HepG2 (cell line): Measurements from ENCODE around the gene GALNT1. TPM values are rescaled to one million over a fixed set of nuclear protein-coding genes. Genes with fewer than 3 reads are reported as not detected.

Experiments used
- ATAC-seq: fragments of 200-7000 bp; cut with Tn5 transposase; 3 replicates; pipeline ENCODE4 v1.9.1; 2020; ENCODE audit warnings: mild to moderate bottlenecking, moderate library complexity
- BruUV-seq: library from RNA; stranded (reverse); fragments of 400-500 nt; replicated peaks from 2 replicates; lab custom pipeline; 2021; lab: Mats Ljungman, UMichigan
- CTCF ChIA-PET: fragments of 300-600 bp; formaldehyde crosslinking; extraction: SDS; loops from one replicate; lab custom pipeline; 2021; ENCODE audit warnings: low total read pairs, inconsistent platforms, low intra/inter-chr PET ratio; lab: Yijun Ruan, JAX
- POLR2A ChIA-PET: fragments of 350-600 bp; sonication (Branson Sonifier 250); formaldehyde crosslinking; loops from one replicate; lab custom pipeline; 2020; ENCODE audit warnings: antibody characterized with exemption, inconsistent platforms; lab: Yijun Ruan, JAX
- DNase-seq: peaks from one replicate; pipeline ENCODE4 v3.0.0-alpha.2; 2015; ENCODE audit warnings: low spot score
- FAIRE-seq: peaks from 3 replicates; lab custom pipeline; 2011; peaks lifted over from hg19 to GRCh38; lab: Jason Lieb, UNC
- H2AFZ ChIP-seq: one replicate; pipeline ENCODE4 v1.6.1; 2011; ENCODE audit warnings: low read length, inconsistent platforms
- H3K27ac ChIP-seq: fragments of 300-600 bp; 3 replicates; pipeline ENCODE4 v1.8.0; 2011; ENCODE audit warnings: mixed run types, mild to moderate bottlenecking, mixed read lengths, low read length, inconsistent platforms; ENCODE audit not compliant: insufficient read depth; ENCODE audit errors: extremely low read length
- H3K27me3 ChIP-seq, 2 experiments: fragments of 200-600 bp in 1 of 2; 2 replicates in 1 of 2; 3 replicates in 1 of 2; pipeline versions ENCODE4 v1.6.0 to v1.8.0; 2011; ENCODE audit warnings: low read length in 2 of 2, mild to moderate bottlenecking in 2 of 2, moderate library complexity in 2 of 2, inconsistent platforms in 1 of 2; ENCODE audit not compliant: insufficient read depth in 2 of 2, control insufficient read depth in 1 of 2
- H3K36me3 ChIP-seq, 2 experiments: fragments of 200-600 bp in 1 of 2; replicated peaks in 1 of 2; 2 replicates in 1 of 2; 3 replicates in 1 of 2; pipeline versions ENCODE4 v1.5.1 to v1.8.0; 2011; ENCODE audit warnings: low read length in 2 of 2, inconsistent platforms in 1 of 2; ENCODE audit not compliant: insufficient read depth in 2 of 2, control insufficient read depth in 1 of 2
- H3K4me1 ChIP-seq: 2 replicates; pipeline ENCODE4 v1.5.1; 2012; ENCODE audit warnings: low read length, inconsistent platforms; ENCODE audit not compliant: insufficient read depth
- H3K4me2 ChIP-seq: 2 replicates; pipeline ENCODE4 v1.6.0; 2011; ENCODE audit warnings: low read depth, low read length, inconsistent platforms
- H3K4me3 ChIP-seq, 3 experiments: fragments of 200-600 bp in 1 of 3; sonication (generic), shearing (Covaris generic) in 1 of 3; replicated peaks in 1 of 3; 2 replicates each; pipeline ENCODE4 v1.5.1; 2011 to 2016; ENCODE audit warnings: low read length in 3 of 3, inconsistent platforms in 2 of 3, low read depth in 2 of 3, mild to moderate bottlenecking in 2 of 3, control low read depth in 1 of 3, mixed read lengths in 1 of 3; ENCODE audit not compliant: insufficient read depth in 1 of 3
- H3K79me2 ChIP-seq: one replicate; pipeline ENCODE4 v1.6.1; 2011; ENCODE audit warnings: low read length, inconsistent platforms; ENCODE audit not compliant: insufficient read depth
- H3K9ac ChIP-seq: 2 replicates; pipeline ENCODE4 v1.6.0; 2011; ENCODE audit warnings: mild to moderate bottlenecking, low read depth, low read length, inconsistent platforms; ENCODE audit not compliant: insufficient read depth
- H3K9me3 ChIP-seq: 2 replicates; pipeline ENCODE4 v1.5.1; 2012; ENCODE audit warnings: mild to moderate bottlenecking, low read length
- H4K20me1 ChIP-seq: 2 replicates; pipeline ENCODE4 v1.6.0; 2011; ENCODE audit warnings: inconsistent platforms, mild to moderate bottlenecking, low read length, moderate library complexity; ENCODE audit not compliant: insufficient read depth
- GLI4 ChIP-seq: sonication (generic); formaldehyde crosslinking; IDR thresholded peaks from 2 replicates; pipeline ENCODE4 v1.5.1; 2020; ENCODE audit warnings: missing genetic modification reagents, mild to moderate bottlenecking, moderate library complexity, borderline replicate concordance
- GTF3A ChIP-seq: sonication (generic); formaldehyde crosslinking; conservative IDR thresholded peaks from 2 replicates; pipeline ENCODE4 v1.4.0; 2020; ENCODE audit warnings: mild to moderate bottlenecking, missing genetic modification reagents
- IRX3 ChIP-seq: sonication (generic); formaldehyde crosslinking; IDR thresholded peaks from 2 replicates; pipeline ENCODE4 v1.8.1; 2023; ENCODE audit warnings: mild to moderate bottlenecking, low read depth, missing genetic modification reagents, borderline replicate concordance
- KDM2A ChIP-seq: sonication (generic); formaldehyde crosslinking; IDR thresholded peaks from 2 replicates; pipeline ENCODE4 v1.4.0; 2020; ENCODE audit warnings: low read depth, missing genetic modification reagents, borderline replicate concordance
- MZF1 ChIP-seq: sonication (generic); formaldehyde crosslinking; IDR thresholded peaks from 2 replicates; pipeline ENCODE4 v1.8.1; 2023; ENCODE audit warnings: mild to moderate bottlenecking, missing genetic modification reagents, borderline replicate concordance
- NFIC ChIP-seq: IDR thresholded peaks from 2 replicates; pipeline ENCODE4 v1.6.1; 2012; ENCODE audit warnings: mild to moderate bottlenecking, low read length, inconsistent platforms
- TRIM24 ChIP-seq: sonication (generic); formaldehyde crosslinking; IDR thresholded peaks from 2 replicates; pipeline ENCODE4 v1.8.0; 2022; ENCODE audit warnings: mild to moderate bottlenecking, missing genetic modification reagents
- ZBTB38 ChIP-seq: sonication (generic); formaldehyde crosslinking; IDR thresholded peaks from 2 replicates; pipeline ENCODE4 v1.5.1; 2020; ENCODE audit warnings: mild to moderate bottlenecking, missing genetic modification reagents
- ZNF510 ChIP-seq: sonication (generic); formaldehyde crosslinking; IDR thresholded peaks from 2 replicates; pipeline ENCODE4 v1.4.0; 2020; ENCODE audit warnings: low read depth, mild to moderate bottlenecking, missing genetic modification reagents
- ZNF572 ChIP-seq: sonication (generic); formaldehyde crosslinking; IDR thresholded peaks from 2 replicates; pipeline ENCODE4 v1.5.1; 2020; ENCODE audit warnings: mild to moderate bottlenecking, missing genetic modification reagents
- ZNF775 ChIP-seq: sonication (generic); formaldehyde crosslinking; IDR thresholded peaks from 2 replicates; pipeline ENCODE4 v1.4.0; 2020; ENCODE audit warnings: missing genetic modification reagents, mild to moderate bottlenecking, moderate library complexity, borderline replicate concordance
- WGBS: methylation state at CpG from one replicate; pipeline ENCODE4 v1.1.6; 2017; ENCODE audit warnings: low lambda C conversion rate; 5-methylcytosine and 5-hydroxymethylcytosine counted together
- in situ Hi-C: cut with HindIII; loops from 2 replicates; pipeline ENCODE4 v1.10.0; 2017; ENCODE audit warnings: low pct_unique_long_range_greater_than_20kb; ENCODE audit not compliant: extremely low pct_ligation_motif_present
- intact Hi-C: fragments of 100-400 bp; cut with micrococcal nuclease; formaldehyde crosslinking; loops from one replicate; pipeline ENCODE4 v1.10.0; 2022; ENCODE audit not compliant: unreplicated experiment
- polyA plus RNA-seq, 8 experiments: library from polyadenylated mRNA; depleted of rRNA in 3 of 8; stranded (reverse) in 7 of 8; unstranded in 1 of 8; fragments of >200 nt; fragmentation: Illumina TruSeq in 4 of 8; extraction: Trizol in 4 of 8; gene quantifications; 2 replicates each; pipeline versions ENCODE4 v1.2.1 to v1.2.3, GENCODE V29; 2011 to 2016; ENCODE audit warnings: low read depth in 4 of 8, missing spikeins in 1 of 8, mixed read lengths in 1 of 8; ENCODE audit not compliant: insufficient read depth in 1 of 8
- total RNA-seq, 5 experiments: library from RNA; depleted of rRNA; stranded (reverse); fragments of >200 nt; fragmentation: Illumina TruSeq; extraction: Trizol; gene quantifications; 2 replicates each; pipeline ENCODE4 v1.2.3, GENCODE V29; 2016; ENCODE audit warnings: low read depth in 1 of 5
- TF ChIP-seq, protein P1 (sequence below): sonication (generic); formaldehyde crosslinking; IDR thresholded peaks from 2 replicates; pipeline ENCODE4 v1.9.0; 2022; ENCODE audit warnings: missing genetic modification reagents, mild to moderate bottlenecking, borderline replicate concordance
- TF ChIP-seq, protein P2 (sequence below): sonication (generic); formaldehyde crosslinking; IDR thresholded peaks from 2 replicates; pipeline ENCODE4 v1.8.1; 2022; ENCODE audit warnings: low read depth, mild to moderate bottlenecking, missing genetic modification reagents
- TF ChIP-seq, protein P3 (sequence below): sonication (generic); formaldehyde crosslinking; IDR thresholded peaks from 2 replicates; pipeline ENCODE4 v1.5.1; 2020; ENCODE audit warnings: missing genetic modification reagents, mild to moderate bottlenecking, borderline replicate concordance
- TF ChIP-seq, protein P4 (sequence below), 2 experiments: fragments of 450-650 bp in 1 of 2; sonication (generic) in 1 of 2; formaldehyde crosslinking; IDR thresholded peaks; 2 replicates each; pipeline versions ENCODE4 v1.5.0 to v1.8.0; 2020 to 2022; ENCODE audit warnings: mild to moderate bottlenecking in 1 of 2, missing genetic modification reagents in 1 of 2

GALNT1 gene
- total and polyA plus RNA-seq, 2 of the 13 experiments (the other 11 are each of a cell fraction or from before 2014, with no cell fraction given), result 41.1 to 100 TPM

DNA sequence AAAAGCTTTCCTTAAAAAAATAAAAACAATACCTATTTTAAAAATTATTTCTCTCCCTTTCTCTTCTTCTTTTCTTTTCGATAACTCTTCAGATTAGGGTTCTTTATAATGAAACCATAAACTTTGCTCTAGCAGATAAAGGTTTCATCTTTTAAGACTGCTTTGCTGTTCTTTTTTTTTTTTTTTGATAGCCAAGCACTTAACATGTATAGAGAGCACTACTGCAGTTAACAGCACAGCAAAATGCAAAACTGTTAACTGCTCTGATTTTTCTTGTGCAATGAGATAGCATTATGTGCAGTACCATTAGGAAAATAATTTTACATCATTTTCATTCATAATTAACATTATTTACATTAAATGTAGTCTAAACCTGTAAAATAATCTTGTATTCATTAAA is 36.3 kb downstream of the GALNT1 start:
- H3K36me3 ChIP-seq, result no peaks in the 10 kb centered on the region
- ChIA-PET CTCF (no interaction called here), POLR2A (no interaction called here)
- intact Hi-C loops (no loop called here), in situ Hi-C loops (no loop called here)
- WGBS, result 92% methylated on average over 1 of the region's 1 CpG
- no TSS peak for BruUV-seq
- no peak overlapping the region for H3K9ac ChIP-seq
- no peaks in the 10 kb centered on the region for H3K9me3 ChIP-seq
- no peaks in the 10 kb centered on the region for H4K20me1 ChIP-seq
- no peaks in the 10 kb centered on the region for H3K27me3 ChIP-seq
- ATAC-seq (no peak), FAIRE-seq (no peak), DNase-seq (no peak)
- peaks cover 8% of the 10 kb centered on the region; the same call in 1 of the 2 replicates for H3K4me1 ChIP-seq
- no peak overlapping the region for H3K27ac ChIP-seq
- no peak overlapping the region for H3K4me2 ChIP-seq
- no peak for TF ChIP-seq MZF1 (CRISPR knock-in tag)
- no peak for TF ChIP-seq ZNF775 (CRISPR knock-in tag)
- TF ChIP-seq GTF3A, result no peak
- TF ChIP-seq, protein P1, sequence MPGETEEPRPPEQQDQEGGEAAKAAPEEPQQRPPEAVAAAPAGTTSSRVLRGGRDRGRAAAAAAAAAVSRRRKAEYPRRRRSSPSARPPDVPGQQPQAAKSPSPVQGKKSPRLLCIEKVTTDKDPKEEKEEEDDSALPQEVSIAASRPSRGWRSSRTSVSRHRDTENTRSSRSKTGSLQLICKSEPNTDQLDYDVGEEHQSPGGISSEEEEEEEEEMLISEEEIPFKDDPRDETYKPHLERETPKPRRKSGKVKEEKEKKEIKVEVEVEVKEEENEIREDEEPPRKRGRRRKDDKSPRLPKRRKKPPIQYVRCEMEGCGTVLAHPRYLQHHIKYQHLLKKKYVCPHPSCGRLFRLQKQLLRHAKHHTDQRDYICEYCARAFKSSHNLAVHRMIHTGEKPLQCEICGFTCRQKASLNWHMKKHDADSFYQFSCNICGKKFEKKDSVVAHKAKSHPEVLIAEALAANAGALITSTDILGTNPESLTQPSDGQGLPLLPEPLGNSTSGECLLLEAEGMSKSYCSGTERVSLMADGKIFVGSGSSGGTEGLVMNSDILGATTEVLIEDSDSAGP (CRISPR knock-in tag), result no peak
- TF ChIP-seq NFIC, result no peak
- TF ChIP-seq, protein P2, sequence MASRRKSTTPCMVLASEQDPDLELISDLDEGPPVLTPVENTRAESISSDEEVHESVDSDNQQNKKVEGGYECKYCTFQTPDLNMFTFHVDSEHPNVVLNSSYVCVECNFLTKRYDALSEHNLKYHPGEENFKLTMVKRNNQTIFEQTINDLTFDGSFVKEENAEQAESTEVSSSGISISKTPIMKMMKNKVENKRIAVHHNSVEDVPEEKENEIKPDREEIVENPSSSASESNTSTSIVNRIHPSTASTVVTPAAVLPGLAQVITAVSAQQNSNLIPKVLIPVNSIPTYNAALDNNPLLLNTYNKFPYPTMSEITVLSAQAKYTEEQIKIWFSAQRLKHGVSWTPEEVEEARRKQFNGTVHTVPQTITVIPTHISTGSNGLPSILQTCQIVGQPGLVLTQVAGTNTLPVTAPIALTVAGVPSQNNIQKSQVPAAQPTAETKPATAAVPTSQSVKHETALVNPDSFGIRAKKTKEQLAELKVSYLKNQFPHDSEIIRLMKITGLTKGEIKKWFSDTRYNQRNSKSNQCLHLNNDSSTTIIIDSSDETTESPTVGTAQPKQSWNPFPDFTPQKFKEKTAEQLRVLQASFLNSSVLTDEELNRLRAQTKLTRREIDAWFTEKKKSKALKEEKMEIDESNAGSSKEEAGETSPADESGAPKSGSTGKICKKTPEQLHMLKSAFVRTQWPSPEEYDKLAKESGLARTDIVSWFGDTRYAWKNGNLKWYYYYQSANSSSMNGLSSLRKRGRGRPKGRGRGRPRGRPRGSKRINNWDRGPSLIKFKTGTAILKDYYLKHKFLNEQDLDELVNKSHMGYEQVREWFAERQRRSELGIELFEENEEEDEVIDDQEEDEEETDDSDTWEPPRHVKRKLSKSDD (CRISPR knock-in tag), result no peak
- TF ChIP-seq ZNF572 (CRISPR knock-in tag), result no peak
- no peak for TF ChIP-seq TRIM24
- TF ChIP-seq, protein P3, sequence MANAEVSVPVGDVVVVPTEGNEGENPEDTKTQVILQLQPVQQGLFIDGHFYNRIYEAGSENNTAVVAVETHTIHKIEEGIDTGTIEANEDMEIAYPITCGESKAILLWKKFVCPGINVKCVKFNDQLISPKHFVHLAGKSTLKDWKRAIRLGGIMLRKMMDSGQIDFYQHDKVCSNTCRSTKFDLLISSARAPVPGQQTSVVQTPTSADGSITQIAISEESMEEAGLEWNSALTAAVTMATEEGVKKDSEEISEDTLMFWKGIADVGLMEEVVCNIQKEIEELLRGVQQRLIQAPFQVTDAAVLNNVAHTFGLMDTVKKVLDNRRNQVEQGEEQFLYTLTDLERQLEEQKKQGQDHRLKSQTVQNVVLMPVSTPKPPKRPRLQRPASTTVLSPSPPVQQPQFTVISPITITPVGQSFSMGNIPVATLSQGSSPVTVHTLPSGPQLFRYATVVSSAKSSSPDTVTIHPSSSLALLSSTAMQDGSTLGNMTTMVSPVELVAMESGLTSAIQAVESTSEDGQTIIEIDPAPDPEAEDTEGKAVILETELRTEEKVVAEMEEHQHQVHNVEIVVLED (CRISPR knock-in tag), result no peak
- TF ChIP-seq GLI4, result no peak
- TF ChIP-seq, protein P4, sequence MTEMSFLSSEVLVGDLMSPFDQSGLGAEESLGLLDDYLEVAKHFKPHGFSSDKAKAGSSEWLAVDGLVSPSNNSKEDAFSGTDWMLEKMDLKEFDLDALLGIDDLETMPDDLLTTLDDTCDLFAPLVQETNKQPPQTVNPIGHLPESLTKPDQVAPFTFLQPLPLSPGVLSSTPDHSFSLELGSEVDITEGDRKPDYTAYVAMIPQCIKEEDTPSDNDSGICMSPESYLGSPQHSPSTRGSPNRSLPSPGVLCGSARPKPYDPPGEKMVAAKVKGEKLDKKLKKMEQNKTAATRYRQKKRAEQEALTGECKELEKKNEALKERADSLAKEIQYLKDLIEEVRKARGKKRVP (CRISPR knock-in tag; IDR thresholded peaks at IDR 0.05), result no peak
- no peak for TF ChIP-seq IRX3
- TF ChIP-seq ZBTB38 (CRISPR knock-in tag), result no peak
- no peak for TF ChIP-seq ZNF510
- TF ChIP-seq KDM2A, result no peak
- H3K4me3 ChIP-seq, result no peak overlapping the region
- H2AFZ ChIP-seq, result no peak overlapping the region
- H3K79me2 ChIP-seq, result peaks cover 7% of the 10 kb centered on the region
